Type B pancreatic cell (in vitro differentiated cells): ENCODE data around the gene RPL13. TPM values are rescaled to one million over a fixed set of nuclear protein-coding genes. Genes with fewer than 3 reads are reported as not detected.

Experiments used
- DNase-seq: peaks from one replicate; pipeline ENCODE4 v3.0.0; 2021; ENCODE audit warnings: mixed read lengths; ENCODE audit not compliant: unreplicated experiment; ENCODE audit errors: extremely low spot score
- H3K27ac Mint-ChIP-seq: 2 replicates; pipeline ENCODE4 v1.8.0; 2021; ENCODE audit warnings: mild to moderate bottlenecking, mixed read lengths
- H3K27me3 Mint-ChIP-seq: 2 replicates; pipeline ENCODE4 v1.8.0; 2021; ENCODE audit warnings: mixed read lengths
- H3K36me3 Mint-ChIP-seq: 2 replicates; pipeline ENCODE4 v1.8.0; 2021; ENCODE audit warnings: mixed read lengths
- H3K4me1 Mint-ChIP-seq: one replicate; pipeline ENCODE4 v1.8.0; 2021; ENCODE audit warnings: mixed read lengths; ENCODE audit not compliant: unreplicated experiment
- H3K4me3 Mint-ChIP-seq: 2 replicates; pipeline ENCODE4 v1.8.0; 2021; ENCODE audit warnings: mild to moderate bottlenecking, mixed read lengths
- H3K9me3 Mint-ChIP-seq: 2 replicates; pipeline ENCODE4 v1.8.0; 2021; ENCODE audit warnings: mixed read lengths
- total RNA-seq: library from RNA; stranded (reverse); gene quantifications from 2 replicates; pipeline ENCODE4 v1.2.1, GENCODE V29; 2021; ENCODE audit warnings: low replicate concordance
- TF ChIP-seq, protein P1 (sequence below): fragments of 200-600 bp; sonication (generic); conservative IDR thresholded peaks from 2 replicates; pipeline ENCODE4 v1.5.0; 2021; ENCODE audit warnings: antibody characterized with exemption, mild to moderate bottlenecking

The RPL13 gene
- total RNA-seq, 1 donor from 2014 or later: 2,557 TPM

DNA sequence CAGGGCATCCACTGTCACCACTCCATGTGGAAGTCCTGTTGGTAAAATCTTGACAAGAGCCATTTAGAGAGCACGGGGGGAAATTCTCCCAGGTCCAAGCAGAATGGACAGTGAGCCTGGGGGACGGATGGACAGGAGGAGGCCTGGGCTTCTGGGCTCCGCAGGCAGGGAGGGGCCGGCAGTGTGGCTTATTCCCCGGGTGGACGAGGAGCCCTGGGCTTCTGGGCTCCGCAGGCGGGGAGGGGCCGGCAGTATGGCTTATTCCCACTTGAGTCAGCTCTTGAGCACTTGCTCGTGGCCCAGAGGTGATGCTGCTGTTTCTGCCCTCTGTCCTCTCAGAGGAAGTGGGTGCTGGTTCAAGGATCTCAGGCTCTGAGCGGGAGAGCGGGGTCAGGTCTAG is 22.2 kb upstream of the RPL13 start:
- Mint-ChIP-seq H3K9me3 (no peaks in the 10 kb centered on the region), H3K4me3 (no peak overlapping the region), H3K27me3 (no peaks in the 10 kb centered on the region), H3K27ac (no peak overlapping the region), H3K4me1 (no peaks in the 10 kb centered on the region), H3K36me3 (peaks cover 20% of the 10 kb centered on the region)
- TF ChIP-seq, protein P1, sequence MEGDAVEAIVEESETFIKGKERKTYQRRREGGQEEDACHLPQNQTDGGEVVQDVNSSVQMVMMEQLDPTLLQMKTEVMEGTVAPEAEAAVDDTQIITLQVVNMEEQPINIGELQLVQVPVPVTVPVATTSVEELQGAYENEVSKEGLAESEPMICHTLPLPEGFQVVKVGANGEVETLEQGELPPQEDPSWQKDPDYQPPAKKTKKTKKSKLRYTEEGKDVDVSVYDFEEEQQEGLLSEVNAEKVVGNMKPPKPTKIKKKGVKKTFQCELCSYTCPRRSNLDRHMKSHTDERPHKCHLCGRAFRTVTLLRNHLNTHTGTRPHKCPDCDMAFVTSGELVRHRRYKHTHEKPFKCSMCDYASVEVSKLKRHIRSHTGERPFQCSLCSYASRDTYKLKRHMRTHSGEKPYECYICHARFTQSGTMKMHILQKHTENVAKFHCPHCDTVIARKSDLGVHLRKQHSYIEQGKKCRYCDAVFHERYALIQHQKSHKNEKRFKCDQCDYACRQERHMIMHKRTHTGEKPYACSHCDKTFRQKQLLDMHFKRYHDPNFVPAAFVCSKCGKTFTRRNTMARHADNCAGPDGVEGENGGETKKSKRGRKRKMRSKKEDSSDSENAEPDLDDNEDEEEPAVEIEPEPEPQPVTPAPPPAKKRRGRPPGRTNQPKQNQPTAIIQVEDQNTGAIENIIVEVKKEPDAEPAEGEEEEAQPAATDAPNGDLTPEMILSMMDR: no peak
- no peak for DNase-seq

DNA sequence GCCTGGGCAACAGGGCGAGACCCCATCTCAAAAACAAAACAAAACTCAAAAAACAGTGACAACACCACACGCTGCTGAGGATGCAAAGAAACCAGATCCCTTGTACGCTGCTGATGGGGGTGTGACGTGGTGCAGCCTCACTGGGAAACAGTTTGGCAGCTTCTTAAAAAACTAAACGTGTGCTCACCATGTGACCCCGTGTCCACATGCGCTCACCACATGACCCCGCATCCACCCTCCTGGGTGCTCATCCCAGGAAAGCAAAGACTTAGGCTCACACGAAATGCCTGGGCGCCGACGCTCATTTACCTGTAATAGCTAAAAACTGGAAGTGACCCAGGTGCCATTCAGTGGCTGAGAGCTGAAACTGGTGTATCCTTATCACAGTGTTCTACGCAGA is 19.9 kb upstream of the RPL13 start:
- Mint-ChIP-seq H3K4me3 (no peak overlapping the region), H3K9me3 (no peaks in the 10 kb centered on the region), H3K36me3 (peaks cover 5% of the 10 kb centered on the region), H3K27ac (no peak overlapping the region), H3K4me1 (no peaks in the 10 kb centered on the region), H3K27me3 (no peaks in the 10 kb centered on the region)
- TF ChIP-seq, protein P1: no peak
- DNase-seq: no peak

DNA sequence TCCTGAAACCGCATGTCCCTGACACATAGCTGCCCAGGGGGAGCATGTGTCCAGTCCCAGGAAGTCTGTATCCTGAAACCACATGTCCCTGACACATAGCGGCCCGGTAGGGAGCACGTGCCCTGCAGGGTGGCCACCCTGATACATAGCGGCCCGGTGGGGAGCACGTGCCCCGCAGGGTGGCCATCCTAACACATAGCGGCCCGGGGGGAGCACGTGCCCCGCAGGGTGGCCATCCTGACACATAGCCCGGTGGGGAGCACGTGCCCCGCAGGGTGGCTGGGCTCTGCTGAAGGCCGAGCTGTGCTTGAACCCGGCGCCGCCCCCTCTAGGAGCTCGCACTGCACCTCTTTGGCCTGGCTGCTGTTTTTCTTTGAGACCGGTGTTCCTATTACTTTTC is 18.7 kb upstream of the RPL13 start:
- H3K36me3 Mint-ChIP-seq: peaks cover 5% of the 10 kb centered on the region
- no peaks in the 10 kb centered on the region for H3K9me3 Mint-ChIP-seq
- no peaks in the 10 kb centered on the region for H3K27me3 Mint-ChIP-seq
- H3K4me1 Mint-ChIP-seq: no peaks in the 10 kb centered on the region
- TF ChIP-seq, protein P1: no peak
- H3K27ac Mint-ChIP-seq: no peak overlapping the region
- no peak for DNase-seq
- no peak overlapping the region for H3K4me3 Mint-ChIP-seq

DNA sequence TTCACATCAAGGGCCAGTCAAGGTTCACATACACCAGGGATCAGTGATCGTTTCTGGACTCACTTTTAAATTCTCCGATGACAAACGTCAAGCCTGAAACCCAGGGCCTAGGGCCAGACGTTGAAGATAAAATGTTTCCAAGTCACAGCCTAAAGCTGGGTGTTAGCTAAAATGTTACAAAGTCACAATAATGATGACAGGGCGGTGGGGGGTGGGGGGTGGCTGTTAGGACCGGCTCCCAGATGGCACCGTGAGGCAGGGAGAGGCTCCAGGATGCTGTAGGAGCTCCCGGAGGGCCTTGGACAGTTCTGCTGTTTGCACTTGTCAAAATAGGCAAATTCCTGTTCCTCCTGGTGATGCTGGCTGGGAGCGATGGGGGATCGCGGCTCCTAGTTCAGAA is 16.4 kb upstream of the RPL13 start:
- no peak for DNase-seq
- TF ChIP-seq, protein P1: no peak
- no peaks in the 10 kb centered on the region for H3K9me3 Mint-ChIP-seq
- no peak overlapping the region for H3K4me3 Mint-ChIP-seq
- H3K27ac Mint-ChIP-seq: no peak overlapping the region
- no peaks in the 10 kb centered on the region for H3K4me1 Mint-ChIP-seq
- no peaks in the 10 kb centered on the region for H3K27me3 Mint-ChIP-seq
- peaks cover 5% of the 10 kb centered on the region for H3K36me3 Mint-ChIP-seq

DNA sequence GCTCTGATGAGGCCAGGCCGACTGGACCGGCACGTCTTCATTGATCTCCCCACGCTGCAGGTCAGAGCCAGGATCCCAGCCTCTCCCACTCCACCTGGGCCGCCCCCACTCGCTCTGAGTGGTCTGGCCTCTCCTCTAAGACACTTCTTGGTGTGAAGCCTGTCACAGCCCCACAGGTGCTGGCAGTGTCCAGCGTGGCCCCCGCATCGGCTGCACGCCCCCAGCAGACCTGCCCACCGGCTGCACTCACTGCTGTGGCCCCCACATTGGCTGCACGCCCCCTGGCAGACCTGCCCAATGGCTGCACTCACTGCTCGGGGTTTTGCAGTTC is 15.8 kb upstream of the RPL13 start:
- Mint-ChIP-seq H3K4me3 (no peak overlapping the region), H3K4me1 (no peaks in the 10 kb centered on the region), H3K9me3 (no peaks in the 10 kb centered on the region), H3K27ac (no peak overlapping the region), H3K36me3 (peaks cover 5% of the 10 kb centered on the region), H3K27me3 (no peaks in the 10 kb centered on the region)
- DNase-seq: no peak
- TF ChIP-seq, protein P1: no peak
